Measurements from ENCODE around the gene NIPSNAP3A. TPM values are rescaled to one million over a fixed set of nuclear protein-coding genes. Genes with fewer than 3 reads are reported as not detected.

The NIPSNAP3A gene
- total RNA-seq, 2 experiments from 2014 or later, result 12.2 to 12.4 TPM

GRCh38 chr9:104808035-104808614, 60.6 kb downstream of the NIPSNAP3A start:
- ATAC-seq, result no peak
- H3K36me3 Mint-ChIP-seq (ENCODE audit: low read depth), result no peaks in the 10 kb centered on the region
- no peak overlapping the region for H3K27ac Mint-ChIP-seq

More at GRCh38 chr9:104808035-104808614, 60.6 kb downstream of the NIPSNAP3A start:
- Mint-ChIP-seq H3K4me3 (no peak overlapping the region), H3K27me3 (no peaks in the 10 kb centered on the region), H3K4me1 (ENCODE audit: low read depth) (no peaks in the 10 kb centered on the region), H3K9me3 (no peaks in the 10 kb centered on the region)
- DNase-seq, result peak; percentile 6
- TF ChIP-seq, protein P1, sequence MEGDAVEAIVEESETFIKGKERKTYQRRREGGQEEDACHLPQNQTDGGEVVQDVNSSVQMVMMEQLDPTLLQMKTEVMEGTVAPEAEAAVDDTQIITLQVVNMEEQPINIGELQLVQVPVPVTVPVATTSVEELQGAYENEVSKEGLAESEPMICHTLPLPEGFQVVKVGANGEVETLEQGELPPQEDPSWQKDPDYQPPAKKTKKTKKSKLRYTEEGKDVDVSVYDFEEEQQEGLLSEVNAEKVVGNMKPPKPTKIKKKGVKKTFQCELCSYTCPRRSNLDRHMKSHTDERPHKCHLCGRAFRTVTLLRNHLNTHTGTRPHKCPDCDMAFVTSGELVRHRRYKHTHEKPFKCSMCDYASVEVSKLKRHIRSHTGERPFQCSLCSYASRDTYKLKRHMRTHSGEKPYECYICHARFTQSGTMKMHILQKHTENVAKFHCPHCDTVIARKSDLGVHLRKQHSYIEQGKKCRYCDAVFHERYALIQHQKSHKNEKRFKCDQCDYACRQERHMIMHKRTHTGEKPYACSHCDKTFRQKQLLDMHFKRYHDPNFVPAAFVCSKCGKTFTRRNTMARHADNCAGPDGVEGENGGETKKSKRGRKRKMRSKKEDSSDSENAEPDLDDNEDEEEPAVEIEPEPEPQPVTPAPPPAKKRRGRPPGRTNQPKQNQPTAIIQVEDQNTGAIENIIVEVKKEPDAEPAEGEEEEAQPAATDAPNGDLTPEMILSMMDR (IDR thresholded peaks at IDR 0.05), result no peak
- intact Hi-C loops (cut with micrococcal nuclease), result no loop called here
- POLR2A ChIA-PET, result no interaction called here
- CTCF ChIA-PET, result no interaction called here

Other genes starting within 250 kb of the NIPSNAP3A start
- gene OR13F1, start 243.4 kb upstream of the NIPSNAP3A start, total RNA-seq, result not detected
- not detected for gene OR13C4, start 220.5 kb upstream of the NIPSNAP3A start, total RNA-seq
- gene OR13C3, start 210.8 kb upstream of the NIPSNAP3A start, total RNA-seq, result not detected
- not detected for gene OR13C8, start 178.5 kb upstream of the NIPSNAP3A start, total RNA-seq
- not detected for gene OR13C5, start 148.3 kb upstream of the NIPSNAP3A start, total RNA-seq
- gene OR13C2, start 142.1 kb upstream of the NIPSNAP3A start, total RNA-seq, result not detected
- gene OR13C9, start 129.5 kb upstream of the NIPSNAP3A start, total RNA-seq, result not detected
- not detected for gene OR13D1, start 53.2 kb upstream of the NIPSNAP3A start, total RNA-seq
- under 1 TPM; 0.45 to 0.63 TPM for gene NIPSNAP3B, start 16.4 kb downstream of the NIPSNAP3A start, total RNA-seq
- under 1 TPM; 0.20 to 0.38 TPM for gene ABCA1, start 180.5 kb downstream of the NIPSNAP3A start, total RNA-seq

All from activated CD8-positive, alpha-beta T cell treated with anti-CD3 and anti-CD28 coated beads for 36 hours (primary cell).